CMK (cell line): ENCODE results near the gene CLDN15.
"Not testable (repeated sequence)": the region's sequence is repeated elsewhere in the genome, so short reads cannot be mapped to it uniquely, and the experiment has no call there.

Source experiments
- DNase-seq: peaks from one replicate; pipeline ENCODE4 v3.0.0-alpha.2; 2010; ENCODE audit warnings: low read depth

The CLDN15 gene, protein sequence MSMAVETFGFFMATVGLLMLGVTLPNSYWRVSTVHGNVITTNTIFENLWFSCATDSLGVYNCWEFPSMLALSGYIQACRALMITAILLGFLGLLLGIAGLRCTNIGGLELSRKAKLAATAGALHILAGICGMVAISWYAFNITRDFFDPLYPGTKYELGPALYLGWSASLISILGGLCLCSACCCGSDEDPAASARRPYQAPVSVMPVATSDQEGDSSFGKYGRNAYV

DNA sequence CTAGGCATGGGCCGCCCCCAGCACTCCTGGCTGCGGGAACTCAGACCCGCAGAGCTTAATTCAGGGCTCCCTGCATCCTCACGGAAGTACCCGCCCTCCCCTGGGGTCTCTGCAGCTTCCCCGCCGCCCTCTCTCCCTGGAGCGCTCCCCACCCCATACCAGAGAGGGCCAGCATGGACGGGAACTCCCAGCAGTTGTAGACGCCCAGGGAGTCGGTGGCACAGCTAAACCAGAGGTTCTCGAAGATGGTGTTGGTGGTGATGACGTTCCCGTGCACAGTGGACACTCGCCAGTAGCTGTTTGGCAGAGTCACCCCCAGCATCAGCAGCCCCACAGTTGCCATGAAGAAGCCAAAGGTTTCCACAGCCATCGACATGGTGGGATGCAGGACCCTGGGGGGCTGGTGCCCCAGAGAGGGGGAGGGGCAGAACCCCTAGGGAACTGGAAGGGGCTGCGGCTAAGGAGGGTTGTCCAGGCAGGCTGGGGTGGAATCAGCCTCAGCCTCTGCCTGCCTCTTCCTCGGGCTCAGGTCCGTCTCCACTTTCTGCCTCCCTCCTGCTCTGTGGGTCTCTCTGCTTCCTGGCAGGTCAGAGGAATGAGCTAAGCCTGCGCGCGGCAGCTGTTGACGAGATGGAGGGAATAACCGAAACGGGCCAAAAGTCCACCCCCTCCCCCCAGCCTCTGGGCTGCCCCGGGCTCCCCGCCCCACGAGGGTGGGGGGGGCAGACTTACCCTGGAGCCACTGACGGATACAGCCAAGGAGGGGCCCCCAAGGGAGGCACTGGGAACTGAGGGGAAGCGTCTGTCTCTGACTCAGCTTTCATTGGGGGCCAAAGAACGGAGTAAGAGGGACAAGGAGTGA, at the start of gene CLDN15:
Gene CLDN15 (minus strand): TSS at position 597 of the 862 bp plus-strand sequence. CDS start 221 bp downstream, at position 376.
- DNase-seq, result no peak

DNA sequence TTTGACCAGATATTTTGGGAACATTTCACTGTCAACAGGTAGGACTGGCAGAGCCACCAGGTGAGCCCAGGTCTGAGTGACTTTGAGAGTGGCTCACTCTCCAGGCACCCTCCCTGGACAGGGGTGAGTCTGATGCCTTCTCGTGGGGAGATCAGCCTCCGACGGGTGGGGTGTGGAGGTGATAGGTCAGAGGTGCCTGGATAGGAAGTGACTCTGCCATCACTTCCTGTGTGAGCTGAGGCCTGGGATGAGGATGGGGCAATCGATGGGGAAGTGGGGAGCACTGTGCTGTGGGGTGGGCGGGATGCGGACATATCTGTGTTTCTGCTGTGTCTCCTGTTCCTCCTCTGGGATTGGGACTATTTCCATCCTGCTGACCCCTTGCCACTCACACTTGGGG, 49.4 kb upstream of the CLDN15 start:
- no peak for DNase-seq

DNA sequence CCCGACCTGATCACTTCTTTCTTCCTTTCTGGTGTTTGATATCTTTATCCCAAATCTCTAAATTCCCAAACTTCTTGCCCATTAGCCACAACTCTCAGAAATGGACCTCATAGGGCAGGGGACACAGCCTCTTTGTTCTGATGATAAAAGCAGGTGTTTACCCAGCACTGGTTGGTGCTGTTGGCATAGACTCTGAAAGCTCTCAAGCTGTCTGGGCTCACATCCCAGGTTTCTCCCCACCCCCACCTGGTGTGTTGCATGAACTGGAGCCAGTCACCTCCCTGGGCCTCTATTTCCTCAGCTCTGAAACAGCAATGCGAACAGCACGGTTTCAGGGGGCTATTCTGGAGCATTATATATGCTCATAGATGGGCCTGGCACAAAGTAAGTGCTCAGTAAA, 48.3 kb upstream of the CLDN15 start:
- not testable (repeated sequence) for DNase-seq

DNA sequence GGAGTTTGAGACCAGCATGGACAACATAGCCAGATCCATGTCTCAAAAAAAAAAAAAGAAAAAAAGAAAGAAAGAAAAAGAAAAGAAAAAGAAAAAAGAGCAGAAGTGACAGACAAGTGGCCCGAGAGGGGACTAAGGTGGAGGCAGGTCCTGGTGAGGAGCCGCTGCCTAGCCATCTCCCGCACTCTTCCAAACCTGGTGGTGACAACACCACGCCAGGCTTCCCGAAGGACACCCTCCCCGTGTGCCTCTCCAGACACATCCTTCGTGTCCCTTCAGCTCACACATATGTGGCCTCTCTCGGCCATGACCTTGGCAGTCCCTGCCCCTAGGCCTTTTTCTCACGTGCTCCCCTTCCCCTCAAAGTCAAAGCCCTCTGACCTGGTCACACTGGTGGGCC, 47.6 kb upstream of the CLDN15 start:
- DNase-seq, result no peak

DNA sequence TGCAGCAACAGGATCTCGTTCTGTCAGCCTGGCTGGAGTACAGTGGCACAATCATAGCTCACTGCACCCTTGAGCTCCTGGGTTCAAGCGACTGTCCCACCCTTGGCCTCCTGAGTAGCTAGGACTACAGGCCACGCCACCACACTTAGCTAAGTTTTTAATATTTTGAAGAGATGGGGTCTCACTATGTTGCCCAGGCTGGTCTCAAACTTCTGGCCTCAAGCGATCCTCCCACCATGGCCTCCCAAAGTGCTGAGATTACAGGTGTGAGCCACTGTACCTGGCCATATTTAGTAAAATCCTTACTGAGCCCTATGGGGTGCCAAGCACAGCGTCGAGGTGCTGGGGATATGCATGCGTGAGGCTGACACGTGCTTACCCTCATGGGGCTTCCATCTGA, 43.3 kb upstream of the CLDN15 start:
- DNase-seq, result not testable (repeated sequence)

DNA sequence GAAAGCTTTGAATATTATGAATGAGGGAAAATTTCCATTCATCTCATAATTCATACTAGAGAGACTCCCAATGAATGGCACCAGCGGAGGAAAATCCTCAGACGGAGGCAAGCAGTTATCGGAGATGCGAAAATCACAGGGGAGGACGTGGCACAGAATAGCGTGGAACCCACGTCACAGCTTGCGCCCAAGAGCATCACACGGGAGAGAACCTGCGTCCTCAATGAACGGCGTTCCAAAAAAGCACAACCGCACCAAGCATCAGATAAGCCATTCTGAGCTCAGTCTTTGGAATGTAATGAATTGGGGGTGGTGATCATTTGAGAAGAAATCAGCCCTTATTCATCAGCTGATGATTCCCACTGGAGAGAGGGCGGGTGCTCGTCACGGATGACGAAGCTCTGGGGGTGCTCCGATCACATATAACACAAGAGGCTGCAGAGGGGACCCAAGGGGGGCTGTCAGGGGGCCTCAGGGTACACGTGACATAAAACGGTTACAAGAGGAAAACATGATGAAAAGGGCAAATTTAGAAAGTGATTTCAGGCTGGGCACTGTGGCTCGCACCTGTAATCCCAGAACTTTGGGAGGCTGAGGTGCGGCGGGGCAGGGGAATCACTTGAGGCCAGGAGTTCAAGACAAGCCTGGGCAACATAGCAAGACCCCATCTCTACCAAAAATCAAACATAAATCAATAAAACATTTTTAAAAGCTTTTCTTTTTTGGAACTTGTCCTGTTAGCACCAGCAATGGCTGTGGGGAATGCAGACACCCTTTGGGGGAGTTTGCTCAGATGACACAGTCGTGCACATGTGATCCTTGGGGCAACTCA, 41.1 kb upstream of the CLDN15 start:
- DNase-seq, result no peak

DNA sequence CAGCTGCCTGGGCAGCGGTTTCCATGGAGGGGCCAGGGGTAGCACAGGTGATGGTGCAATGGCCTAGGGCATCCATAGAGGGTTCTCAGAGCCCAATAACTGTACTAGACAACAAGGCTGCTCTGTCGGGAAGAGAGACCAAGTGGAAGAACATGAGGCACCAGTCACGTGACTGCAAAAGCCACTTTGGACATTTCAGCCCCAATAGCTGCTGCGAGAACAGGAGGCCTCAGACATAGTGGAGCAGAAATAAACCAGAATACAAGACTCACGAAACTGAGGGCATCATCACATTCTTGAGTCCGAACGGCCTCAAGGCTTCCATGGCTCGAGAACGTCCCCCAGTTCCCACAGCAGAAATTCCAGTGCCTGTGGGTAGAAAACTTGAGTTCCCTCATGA, 39.6 kb upstream of the CLDN15 start:
- DNase-seq, result no peak

DNA sequence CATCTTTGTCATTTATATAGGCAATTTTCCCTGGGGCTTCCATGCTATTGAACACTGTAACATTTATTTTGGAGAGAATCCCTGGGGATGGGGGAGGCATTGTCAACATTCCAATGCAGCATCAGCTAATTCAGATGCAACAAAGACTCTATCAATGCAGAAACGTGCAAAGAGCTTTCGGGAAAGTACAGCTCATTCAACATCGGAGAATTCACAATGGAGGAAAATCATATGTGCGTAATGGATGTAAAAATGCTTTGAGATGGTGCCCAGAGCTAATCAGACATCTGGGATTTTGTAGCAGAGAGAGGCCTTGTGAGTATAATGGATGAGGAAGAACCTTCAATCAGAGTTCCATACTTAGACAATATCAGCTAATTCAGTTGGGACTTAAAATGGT, 35.6 kb upstream of the CLDN15 start:
- no peak for DNase-seq

DNA sequence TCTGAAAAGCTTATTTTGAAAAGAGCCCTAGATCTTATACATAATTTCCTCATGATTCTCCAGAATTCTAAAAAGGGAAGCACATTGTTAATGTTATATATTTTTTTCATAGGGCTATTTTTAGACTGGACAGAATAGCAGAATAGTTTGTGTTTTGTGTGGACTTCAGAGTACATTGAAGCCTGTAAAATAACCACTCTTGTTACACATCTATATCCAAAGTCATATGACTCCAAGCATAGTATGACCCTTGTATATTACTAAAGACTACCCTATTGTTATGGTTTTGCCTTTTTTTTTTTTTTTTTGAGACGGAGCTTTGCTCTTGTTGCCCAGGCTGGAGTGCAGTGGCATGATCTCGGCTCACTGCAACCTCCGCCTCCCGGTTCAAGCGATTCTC, 33.4 kb upstream of the CLDN15 start:
- no peak for DNase-seq

DNA sequence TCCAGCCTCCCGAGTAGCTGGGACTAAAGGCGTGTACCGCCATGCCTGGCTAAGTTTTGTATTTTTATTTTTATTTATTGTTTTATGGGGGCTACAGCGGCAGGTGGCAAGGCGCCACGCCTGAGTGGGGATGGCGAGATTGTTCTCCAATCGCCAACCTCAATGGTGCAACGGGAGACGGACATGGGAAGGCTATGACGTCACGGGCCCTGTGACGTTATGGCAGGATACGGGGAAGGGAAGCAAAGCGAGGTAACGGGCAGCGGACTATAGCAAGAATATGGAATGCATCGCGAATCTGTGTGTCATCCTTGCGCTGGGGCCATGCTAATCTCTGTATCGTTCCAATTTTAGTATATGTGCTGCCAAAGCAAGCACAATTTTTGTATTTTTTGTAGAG, 32.1 kb upstream of the CLDN15 start:
- DNase-seq, result no peak

DNA sequence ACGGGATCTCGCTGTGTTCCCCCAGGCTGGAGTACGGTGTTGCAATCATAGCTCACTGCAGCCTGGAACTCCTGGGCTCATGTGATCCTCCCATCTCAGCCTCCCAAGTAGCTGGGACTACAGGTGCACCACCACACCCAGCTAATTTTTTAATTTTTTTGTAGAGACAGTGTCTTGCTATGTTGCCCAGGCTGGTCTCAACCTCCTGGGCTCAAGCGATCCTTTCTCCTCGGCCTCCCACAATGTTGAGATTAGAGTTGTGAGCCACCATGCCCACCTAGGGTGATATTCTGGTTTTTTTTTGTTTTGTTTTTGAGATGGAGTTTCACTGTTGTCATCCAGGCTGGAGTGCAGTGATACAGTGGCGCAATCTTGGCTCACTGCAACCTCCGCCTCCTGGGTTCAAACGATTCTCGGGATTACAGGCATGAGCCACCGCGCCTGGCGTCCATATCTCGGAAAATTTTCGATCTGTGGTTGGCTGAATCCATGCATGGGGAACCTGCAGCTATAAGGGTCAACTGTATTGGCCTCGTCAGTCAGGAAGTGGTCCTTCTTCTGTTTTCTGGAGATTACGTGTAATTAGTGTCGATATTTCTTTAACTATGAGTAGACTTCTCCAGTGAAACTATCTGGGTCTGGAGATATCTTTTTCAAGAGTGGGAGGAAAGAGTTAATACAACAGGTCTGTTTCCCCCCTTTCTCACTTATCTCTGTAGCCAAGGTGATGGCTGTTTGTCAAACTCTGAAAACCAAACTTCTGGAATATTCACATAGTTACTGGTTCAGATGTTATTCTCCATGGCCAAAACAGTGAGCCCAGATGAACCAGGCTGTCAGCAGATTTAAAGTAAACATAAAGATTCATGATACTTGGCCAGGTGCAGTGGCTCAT, 28.3 kb upstream of the CLDN15 start:
- DNase-seq, result peak; percentile 72

DNA sequence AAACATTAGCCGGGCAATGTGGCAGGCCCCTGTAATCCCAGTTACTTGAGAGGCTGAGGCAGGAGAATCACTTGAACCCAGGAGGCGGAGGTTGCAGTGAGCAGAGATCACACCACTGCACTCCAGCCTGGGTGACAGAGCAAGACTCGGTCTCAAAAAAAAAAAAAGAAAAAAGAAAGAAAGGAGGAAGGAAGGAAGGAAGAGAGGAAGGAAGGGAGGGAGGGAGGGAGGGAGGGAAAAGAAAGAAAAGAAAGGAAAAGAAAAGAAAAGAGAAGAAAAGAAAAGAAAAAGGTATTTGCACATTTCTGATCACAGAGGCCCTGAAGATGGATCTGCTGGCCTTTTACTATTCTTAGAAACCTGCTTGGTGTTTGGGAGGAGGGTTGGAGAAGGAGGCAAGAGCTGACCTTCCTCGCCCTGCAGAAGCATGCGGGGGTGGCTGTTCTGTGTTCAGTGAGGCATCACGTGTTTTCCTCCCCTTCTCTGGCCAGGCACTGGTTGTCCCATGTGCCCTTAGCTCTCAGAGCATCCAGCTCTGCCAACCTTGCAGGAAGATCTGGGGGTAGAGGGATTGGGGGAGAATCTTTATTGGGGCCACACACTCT, 26.6 kb upstream of the CLDN15 start:
- DNase-seq, result not testable (repeated sequence)

DNA sequence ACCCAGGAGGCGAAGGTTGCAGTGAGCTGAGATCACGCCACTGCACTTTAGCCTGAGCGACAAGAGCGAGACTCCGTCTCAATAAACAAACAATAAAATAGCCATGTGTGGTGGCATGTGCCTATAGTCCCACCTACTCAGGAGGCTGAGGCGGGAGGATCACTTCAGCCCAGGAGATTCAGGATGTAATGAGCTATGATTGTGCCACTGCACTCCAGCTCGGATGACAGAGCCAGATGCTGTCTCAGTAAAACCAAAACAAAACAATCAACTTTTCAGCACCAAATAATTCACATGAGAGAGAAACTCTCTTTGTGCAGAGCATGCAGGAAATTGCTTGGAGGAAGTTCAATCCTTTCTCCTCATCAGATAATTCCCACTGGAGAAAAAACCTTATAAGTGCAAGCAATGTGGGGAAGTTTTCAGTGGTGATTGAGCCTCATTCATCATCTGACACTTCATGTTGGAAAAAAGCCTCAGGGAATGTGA, 20.7 kb upstream of the CLDN15 start:
- no peak for DNase-seq

DNA sequence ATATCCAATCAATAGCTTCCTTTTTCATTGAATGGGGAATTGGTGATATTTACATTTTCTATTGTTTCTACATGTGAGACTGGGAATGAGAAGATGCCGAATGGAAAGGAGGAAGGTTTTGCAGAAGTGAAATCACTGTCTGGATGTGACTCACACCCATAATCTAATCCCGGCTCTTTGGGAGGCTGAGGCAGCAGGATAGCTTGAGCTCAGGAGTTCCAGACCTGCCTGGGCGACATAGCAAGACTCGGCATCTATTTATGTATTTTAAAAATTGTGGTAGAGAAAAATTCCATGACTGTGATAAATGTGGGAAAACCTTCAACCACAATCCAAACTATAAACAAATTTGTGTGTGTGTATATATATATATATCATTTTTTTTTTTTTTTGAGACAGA, 18.2 kb upstream of the CLDN15 start:
- no peak for DNase-seq

DNA sequence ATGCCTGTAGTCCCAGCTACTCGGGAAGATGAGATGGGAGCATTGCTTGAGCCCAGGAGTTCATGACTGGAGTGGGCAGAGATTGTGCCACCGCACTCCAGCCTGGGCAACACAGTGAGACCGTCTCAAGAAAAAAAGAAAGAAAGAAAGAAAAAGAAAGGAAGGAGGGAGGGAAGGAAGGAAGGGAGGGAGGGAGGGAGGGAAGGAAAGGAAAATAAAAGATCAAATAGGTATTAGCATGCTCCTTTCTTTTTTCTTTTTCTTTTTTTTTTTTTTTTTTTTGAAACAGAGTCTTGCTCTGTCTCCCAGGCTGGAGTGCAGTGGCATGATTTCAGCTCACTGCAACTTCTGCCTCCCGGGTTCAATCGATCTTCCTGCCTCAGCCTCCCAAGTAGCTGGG, 15.6 kb upstream of the CLDN15 start:
- not testable (repeated sequence) for DNase-seq

DNA sequence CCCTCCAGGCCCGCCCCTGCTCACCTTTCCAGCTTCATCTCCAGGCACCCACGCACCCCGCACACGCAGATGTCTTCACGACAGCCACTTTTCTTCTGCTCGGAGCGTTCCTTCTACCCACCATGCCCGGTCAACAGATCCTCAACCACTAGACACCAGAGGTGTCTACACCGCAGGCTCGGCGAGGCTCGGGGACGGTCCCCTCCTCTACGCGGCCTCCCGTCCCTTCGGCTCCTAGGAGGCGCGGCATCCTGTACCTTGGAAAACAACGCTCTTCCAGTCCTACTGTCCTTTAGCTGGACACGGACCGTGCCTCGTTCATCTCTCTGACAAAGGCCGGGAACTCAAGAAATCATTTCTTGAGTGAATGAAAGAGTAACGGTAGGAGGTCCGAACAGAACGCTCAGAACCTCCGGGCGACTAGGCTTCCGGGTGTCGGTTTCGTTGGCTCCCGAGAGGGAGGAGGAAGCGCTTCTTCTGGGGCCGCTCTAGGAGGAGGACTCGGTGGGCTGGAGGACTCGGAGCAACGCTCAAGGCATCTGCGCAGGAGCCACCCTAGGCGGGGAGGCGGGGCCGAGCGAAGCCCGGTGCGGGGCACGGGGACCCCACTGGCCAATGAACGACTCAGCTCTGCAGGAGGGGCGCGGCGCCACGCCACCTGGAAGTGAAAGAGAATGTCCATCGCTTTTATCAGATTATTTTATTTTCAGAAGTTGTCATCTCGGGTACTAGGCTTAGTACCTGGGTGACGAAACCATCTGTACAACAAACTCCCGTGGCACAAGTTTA, 14.5 kb upstream of the CLDN15 start:
- DNase-seq, result peak; percentile 95

DNA sequence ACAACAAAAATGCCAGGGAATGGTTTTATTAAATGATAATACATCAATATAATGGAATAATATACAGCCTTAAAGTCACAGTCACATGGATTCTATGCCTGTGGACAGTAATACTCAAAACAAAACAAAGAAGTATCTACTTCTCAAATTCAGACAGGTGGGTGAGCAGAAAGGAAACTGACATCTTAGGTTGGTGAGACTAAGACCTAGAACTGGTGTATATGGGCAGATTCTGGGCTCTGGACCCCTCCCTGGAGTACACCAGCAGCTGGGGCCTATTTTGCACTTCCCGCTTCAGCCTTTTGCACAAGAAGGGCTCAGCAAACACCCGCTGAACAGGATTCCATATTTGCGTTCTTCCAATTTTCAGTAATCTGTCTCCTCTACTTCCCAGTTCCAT, 12.7 kb upstream of the CLDN15 start:
- no peak for DNase-seq

DNA sequence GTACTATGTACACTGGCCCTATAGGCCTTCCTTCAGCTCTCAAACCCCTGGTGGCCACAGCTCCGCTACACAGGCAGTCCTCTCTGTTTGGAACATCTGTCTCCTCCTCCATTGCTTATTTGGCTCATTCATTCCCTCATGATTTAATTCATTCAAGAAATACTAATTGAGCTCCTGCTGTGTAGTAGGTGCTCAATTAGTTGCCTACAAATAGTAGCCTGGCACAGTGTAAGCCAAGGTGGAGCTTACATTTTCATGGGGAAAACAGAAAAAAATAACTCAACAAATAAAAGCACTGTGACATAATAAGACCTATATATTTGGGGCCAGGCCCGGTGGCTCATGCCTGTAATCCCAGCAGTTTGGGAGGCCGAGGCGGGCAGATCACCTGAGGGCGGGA, 10.7 kb upstream of the CLDN15 start:
- no peak for DNase-seq

DNA sequence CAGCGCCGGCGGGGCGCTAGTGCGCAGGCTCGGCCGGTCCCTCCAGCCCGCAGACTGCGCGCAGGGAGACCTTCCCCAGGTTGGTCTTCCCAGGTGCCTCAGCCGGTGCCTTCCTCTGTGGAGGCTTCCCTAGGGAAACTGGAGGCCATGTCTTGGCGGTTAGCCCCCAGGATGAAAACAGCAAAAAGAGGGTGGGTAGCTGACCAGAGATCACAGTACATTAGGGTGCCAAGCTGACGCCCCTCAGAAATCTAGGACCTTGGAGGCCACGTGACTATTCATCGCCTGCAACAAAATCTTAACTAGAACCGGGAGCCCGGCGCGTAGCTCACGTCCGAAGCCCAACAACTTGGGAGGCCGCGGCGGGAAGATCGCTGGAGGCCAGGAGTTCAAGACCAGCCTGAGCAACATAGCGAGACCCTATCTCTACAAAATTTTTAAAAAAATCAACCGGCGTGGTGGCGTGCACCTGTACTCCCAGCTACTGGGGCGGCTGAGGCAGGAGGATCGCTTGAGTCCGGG, 7.6 kb upstream of the CLDN15 start:
- no peak for DNase-seq
